CD4-positive, CD25-positive, alpha-beta regulatory T cell (primary cell): ENCODE data around the gene PARD3. TPM values are rescaled to one million over a fixed set of nuclear protein-coding genes. Genes with fewer than 3 reads are reported as not detected.
"Not testable (repeated sequence)": the region's sequence is repeated elsewhere in the genome, so short reads cannot be mapped to it uniquely, and the experiment has no call there.

Experiments used
- ATAC-seq, 2 donors: fragments of 150-1000 bp; cut with Tn5 transposase; one replicate each; pipeline ENCODE4 v1.10.0; 2021; ENCODE audit warnings: low read depth in 2 of 2, moderate number of reproducible peaks in 2 of 2, moderate library complexity in 1 of 2
- DNase-seq, 3 donors: peaks; one replicate each; pipeline versions ENCODE4 v3.0.0 to v3.0.0-alpha.2; 2012 to 2022; ENCODE audit warnings: mixed read lengths in 1 of 3
- H3K27ac ChIP-seq: one replicate; pipeline ENCODE4 v1.7.0; 2013; ENCODE audit warnings: mild to moderate bottlenecking, low read length; ENCODE audit not compliant: insufficient read depth, poor library complexity, severe bottlenecking
- H3K27me3 ChIP-seq: one replicate; pipeline ENCODE4 v1.7.0; 2013; ENCODE audit warnings: low read length; ENCODE audit not compliant: control insufficient read depth, insufficient read depth
- H3K36me3 ChIP-seq: one replicate; pipeline ENCODE4 v1.7.0; 2013; ENCODE audit warnings: mild to moderate bottlenecking, low read length, moderate library complexity; ENCODE audit not compliant: control insufficient read depth, insufficient read depth
- H3K4me1 ChIP-seq: 2 replicates; pipeline ENCODE4 v1.7.0; 2013; ENCODE audit warnings: mild to moderate bottlenecking, low read length; ENCODE audit not compliant: insufficient read depth, control insufficient read depth, poor library complexity, severe bottlenecking
- H3K4me3 ChIP-seq: one replicate; pipeline ENCODE4 v1.7.0; 2013; ENCODE audit warnings: low read depth, mild to moderate bottlenecking, low read length, moderate library complexity
- H3K9me3 ChIP-seq, 2 experiments: 1 replicate in 1 of 2; 2 replicates in 1 of 2; pipeline ENCODE4 v1.7.0; 2013; ENCODE audit warnings: low read length in 2 of 2, mild to moderate bottlenecking in 1 of 2, moderate library complexity in 1 of 2; ENCODE audit not compliant: control insufficient read depth in 2 of 2
- H3K27ac Mint-ChIP-seq, 3 donors: one replicate each; pipeline ENCODE4 v1.8.0; 2020 to 2022; ENCODE audit warnings: mild to moderate bottlenecking in 3 of 3, mixed read lengths in 3 of 3, moderate library complexity in 2 of 3
- H3K27me3 Mint-ChIP-seq: one replicate; pipeline ENCODE4 v1.8.0; 2022; ENCODE audit warnings: mild to moderate bottlenecking, mixed read lengths
- H3K36me3 Mint-ChIP-seq: one replicate; pipeline ENCODE4 v1.8.0; 2020; ENCODE audit warnings: mixed read lengths
- H3K4me1 Mint-ChIP-seq, 4 donors: one replicate each; pipeline ENCODE4 v1.8.0; 2020 to 2022; ENCODE audit warnings: mixed read lengths in 4 of 4, mild to moderate bottlenecking in 1 of 4
- H3K4me3 Mint-ChIP-seq, 4 donors: one replicate each; pipeline ENCODE4 v1.8.0; 2020 to 2022; ENCODE audit warnings: mild to moderate bottlenecking in 4 of 4, mixed read lengths in 4 of 4, moderate library complexity in 3 of 4
- H3K9me3 Mint-ChIP-seq, 7 donors: one replicate each; pipeline ENCODE4 v1.8.0; 2020 to 2022; ENCODE audit warnings: mixed read lengths in 7 of 7, mild to moderate bottlenecking in 3 of 7, moderate library complexity in 2 of 7
- polyA plus RNA-seq, 4 donors: library from polyadenylated mRNA; unstranded; fragments of 300-500 nt; fragmentation: Illumina TruSeq; gene quantifications; one replicate each; pipeline ENCODE4 v1.2.3, GENCODE V29; 2021
- total RNA-seq: library from RNA; stranded (reverse); gene quantifications from one replicate; pipeline ENCODE4 v1.2.3, GENCODE V29; 2022

The PARD3 gene
- total and polyA plus RNA-seq, 5 donors from 2014 or later = 0.08 to 0.79 TPM; not detected in 3

GRCh38 chr10:34715511-34716187 is 99.4 kb downstream of the PARD3 start:
- Mint-ChIP-seq H3K9me3 (no peaks in the 10 kb centered on the region), H3K27me3 (peaks cover 4% of the 10 kb centered on the region), H3K4me1 (no peaks in the 10 kb centered on the region), H3K27ac (no peak overlapping the region), H3K4me3 (no peak overlapping the region), H3K36me3 (no peaks in the 10 kb centered on the region)
- ATAC-seq (no peak), DNase-seq (no peak)
- Histone ChIP-seq H3K36me3 (no peaks in the 10 kb centered on the region), H3K4me1 (no peaks in the 10 kb centered on the region), H3K9me3 (no peaks in the 10 kb centered on the region), H3K27me3 (no peaks in the 10 kb centered on the region), H3K27ac (no peak overlapping the region), H3K4me3 (no peak overlapping the region)

- H3K9me3 ChIP-seq = no peaks in the 10 kb centered on the region
- no peaks in the 10 kb centered on the region for H3K4me1 Mint-ChIP-seq
- no peaks in the 10 kb centered on the region for H3K36me3 Mint-ChIP-seq
- no peak overlapping the region for H3K27ac Mint-ChIP-seq
- no peaks in the 10 kb centered on the region for H3K27me3 ChIP-seq
- ATAC-seq (no peak), DNase-seq (no peak)
- no peaks in the 10 kb centered on the region for H3K4me1 ChIP-seq
- no peaks in the 10 kb centered on the region for H3K36me3 ChIP-seq
- no peaks in the 10 kb centered on the region for H3K27me3 Mint-ChIP-seq
- no peak overlapping the region for H3K27ac ChIP-seq
- peaks cover 0 to 1% (median 0%) of the 10 kb centered on the region in 7 donors for H3K9me3 Mint-ChIP-seq
- H3K4me3 ChIP-seq = no peak overlapping the region
- no peak overlapping the region for H3K4me3 Mint-ChIP-seq
Observed at GRCh38 chr10:34713875-34714274, 101.2 kb downstream of the PARD3 start.

GRCh38 chr10:34711500-34711899 is 103.6 kb downstream of the PARD3 start:
- no peaks in the 10 kb centered on the region for H3K36me3 ChIP-seq
- H3K4me3 ChIP-seq = no peak overlapping the region
- H3K27ac ChIP-seq = no peak overlapping the region
- DNase-seq (no peak), ATAC-seq (no peak)
- no peaks in the 10 kb centered on the region for H3K27me3 Mint-ChIP-seq
- H3K9me3 Mint-ChIP-seq = peaks cover 0 to 1% (median 0%) of the 10 kb centered on the region in 7 donors
- no peaks in the 10 kb centered on the region for H3K9me3 ChIP-seq
- no peaks in the 10 kb centered on the region for H3K36me3 Mint-ChIP-seq
- no peaks in the 10 kb centered on the region for H3K27me3 ChIP-seq
- H3K4me1 ChIP-seq = no peaks in the 10 kb centered on the region
- no peak overlapping the region for H3K27ac Mint-ChIP-seq
- no peaks in the 10 kb centered on the region for H3K4me1 Mint-ChIP-seq
- no peak overlapping the region for H3K4me3 Mint-ChIP-seq

- Mint-ChIP-seq H3K27ac (no peak overlapping the region), H3K27me3 (no peaks in the 10 kb centered on the region), H3K4me1 (peaks cover 0 to 3% (median 0%) of the 10 kb centered on the region in 4 donors), H3K9me3 (peaks cover 0 to 1% (median 0%) of the 10 kb centered on the region in 7 donors), H3K36me3 (no peaks in the 10 kb centered on the region), H3K4me3 (no peak overlapping the region)
- ATAC-seq = no peak
- Histone ChIP-seq H3K36me3 (no peaks in the 10 kb centered on the region), H3K27me3 (no peaks in the 10 kb centered on the region), H3K27ac (no peak overlapping the region), H3K4me3 (no peak overlapping the region), H3K4me1 (no peaks in the 10 kb centered on the region), H3K9me3 (no peaks in the 10 kb centered on the region)
- DNase-seq = no peak
Observed at GRCh38 chr10:34710391-34710751, 104.7 kb downstream of the PARD3 start.

- no peak overlapping the region for H3K4me3 Mint-ChIP-seq
- ATAC-seq = no peak
Observed at GRCh38 chr10:34709637-34710390, 105.3 kb downstream of the PARD3 start.

GRCh38 chr10:34707656-34708055 is 107.4 kb downstream of the PARD3 start:
- Histone ChIP-seq H3K9me3 (no peaks in the 10 kb centered on the region), H3K36me3 (no peaks in the 10 kb centered on the region), H3K4me3 (no peak overlapping the region), H3K27ac (no peak overlapping the region), H3K4me1 (no peaks in the 10 kb centered on the region), H3K27me3 (no peaks in the 10 kb centered on the region)
- Mint-ChIP-seq H3K27me3 (no peaks in the 10 kb centered on the region), H3K4me3 (no peak overlapping the region), H3K27ac (peak overlapping the region in 1 of 3 donors; percentile 16), H3K36me3 (no peaks in the 10 kb centered on the region), H3K9me3 (peaks cover 0 to 1% (median 0%) of the 10 kb centered on the region in 7 donors), H3K4me1 (peaks cover 0 to 3% (median 0%) of the 10 kb centered on the region in 4 donors)
- DNase-seq (no peak), ATAC-seq (no peak)

More at GRCh38 chr10:34709637-34710390, 105.3 kb downstream of the PARD3 start:
- H3K27me3 ChIP-seq = no peaks in the 10 kb centered on the region
- no peak overlapping the region for H3K27ac Mint-ChIP-seq
- H3K27ac ChIP-seq = no peak overlapping the region
- H3K9me3 ChIP-seq = no peaks in the 10 kb centered on the region
- H3K4me3 ChIP-seq = no peak overlapping the region
- no peaks in the 10 kb centered on the region for H3K27me3 Mint-ChIP-seq
- H3K4me1 ChIP-seq = no peaks in the 10 kb centered on the region
- peaks cover 0 to 3% (median 0%) of the 10 kb centered on the region in 4 donors for H3K4me1 Mint-ChIP-seq
- DNase-seq = no peak
- H3K36me3 Mint-ChIP-seq = no peaks in the 10 kb centered on the region
- no peaks in the 10 kb centered on the region for H3K36me3 ChIP-seq
- peaks cover 0 to 1% (median 0%) of the 10 kb centered on the region in 7 donors for H3K9me3 Mint-ChIP-seq

GRCh38 chr10:34706992-34707391 is 108.1 kb downstream of the PARD3 start:
- not testable (repeated sequence) for H3K9me3 Mint-ChIP-seq, H3K4me3 ChIP-seq, DNase-seq, H3K4me1 Mint-ChIP-seq, ATAC-seq, H3K27ac Mint-ChIP-seq, H3K9me3 ChIP-seq, H3K27me3 ChIP-seq, H3K4me1 ChIP-seq, H3K27me3 Mint-ChIP-seq, H3K36me3 Mint-ChIP-seq, H3K4me3 Mint-ChIP-seq, H3K36me3 ChIP-seq, H3K27ac ChIP-seq
